IPS-20b (cell line): ENCODE data around the gene PORCN.

Source experiments
- H3K27ac ChIP-seq: one replicate; pipeline ENCODE4 v1.5.1; 2013; ENCODE audit warnings: low read length
- H3K27me3 ChIP-seq: 2 replicates; pipeline ENCODE4 v1.6.1; 2013; ENCODE audit warnings: mild to moderate bottlenecking, low read length, inconsistent platforms; ENCODE audit not compliant: insufficient read depth
- H3K36me3 ChIP-seq: 2 replicates; pipeline ENCODE4 v1.6.1; 2013; ENCODE audit warnings: low read depth, mild to moderate bottlenecking, inconsistent platforms, low read length, moderate library complexity; ENCODE audit not compliant: insufficient read depth
- H3K4me1 ChIP-seq: 2 replicates; pipeline ENCODE4 v1.6.1; 2013; ENCODE audit warnings: mild to moderate bottlenecking, control low read depth, inconsistent platforms, low read length, moderate library complexity; ENCODE audit not compliant: insufficient read depth
- H3K4me3 ChIP-seq: 2 replicates; pipeline ENCODE4 v1.5.1; 2013; ENCODE audit warnings: mild to moderate bottlenecking, low read length, inconsistent platforms
- H3K9ac ChIP-seq: 2 replicates; pipeline ENCODE4 v1.6.1; 2013; ENCODE audit warnings: low read depth, mild to moderate bottlenecking, inconsistent platforms, low read length, moderate library complexity
- H3K9me3 ChIP-seq: 2 replicates; pipeline ENCODE4 v1.6.1; 2013; ENCODE audit warnings: mild to moderate bottlenecking, low read depth, low read length, inconsistent platforms; ENCODE audit not compliant: insufficient read depth

PORCN gene

GRCh38 chrX:48493890-48494364, 14.9 kb upstream of the PORCN start:
- Histone ChIP-seq H3K4me1 (no peaks in the 10 kb centered on the region), H3K9ac (no peak overlapping the region), H3K36me3 (no peaks in the 10 kb centered on the region), H3K4me3 (no peak overlapping the region), H3K27me3 (no peaks in the 10 kb centered on the region), H3K9me3 (no peaks in the 10 kb centered on the region), H3K27ac (no peak overlapping the region)

DNA sequence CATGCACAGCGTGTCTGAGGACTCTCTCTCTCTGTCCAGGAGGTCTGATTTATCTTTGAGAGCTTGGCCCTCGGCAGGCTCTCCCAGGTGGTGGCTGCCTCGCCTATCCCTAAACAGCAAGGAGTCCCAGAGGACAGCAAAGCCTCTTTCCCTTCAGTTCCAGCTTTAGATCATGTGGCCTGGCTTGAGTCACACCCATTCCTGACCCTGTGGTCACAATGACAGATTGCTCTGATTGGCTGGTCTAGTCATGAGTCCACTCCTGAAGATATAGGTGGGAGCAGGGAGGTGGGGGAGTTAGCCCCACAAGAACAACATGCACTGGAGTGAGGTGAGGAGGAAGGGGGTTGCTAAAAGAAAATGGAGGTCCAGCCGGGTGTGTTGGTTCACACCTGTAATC, 12.1 kb upstream of the PORCN start:
- Histone ChIP-seq H3K9me3 (no peaks in the 10 kb centered on the region), H3K4me3 (no peak overlapping the region), H3K4me1 (no peaks in the 10 kb centered on the region), H3K9ac (no peak overlapping the region), H3K36me3 (no peaks in the 10 kb centered on the region), H3K27ac (no peak overlapping the region), H3K27me3 (no peaks in the 10 kb centered on the region)

DNA sequence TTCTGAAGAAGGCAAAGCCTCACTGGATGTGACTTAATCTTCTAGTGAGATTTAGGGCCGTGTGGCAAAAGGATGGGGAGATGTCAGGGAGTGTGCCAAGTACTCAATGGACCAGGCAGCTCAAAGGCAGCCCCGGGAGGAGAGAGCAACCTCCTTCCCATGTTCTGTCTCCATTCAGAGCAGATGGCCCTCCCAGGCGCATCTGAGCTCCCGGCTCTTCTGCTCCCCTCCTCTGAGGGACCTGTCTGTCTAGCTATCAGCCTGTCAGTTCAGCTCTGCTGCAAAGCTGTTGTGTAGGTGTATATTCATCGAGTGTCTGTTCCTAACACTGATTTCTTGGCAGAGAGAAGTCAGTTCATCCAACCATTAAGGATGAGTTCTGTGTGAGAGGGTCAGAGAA, 10.9 kb upstream of the PORCN start:
- no peaks in the 10 kb centered on the region for H3K36me3 ChIP-seq
- H3K9ac ChIP-seq, result no peak overlapping the region
- H3K27ac ChIP-seq, result no peak overlapping the region
- no peaks in the 10 kb centered on the region for H3K9me3 ChIP-seq
- H3K4me1 ChIP-seq, result no peaks in the 10 kb centered on the region
- no peaks in the 10 kb centered on the region for H3K27me3 ChIP-seq
- H3K4me3 ChIP-seq, result no peak overlapping the region

DNA sequence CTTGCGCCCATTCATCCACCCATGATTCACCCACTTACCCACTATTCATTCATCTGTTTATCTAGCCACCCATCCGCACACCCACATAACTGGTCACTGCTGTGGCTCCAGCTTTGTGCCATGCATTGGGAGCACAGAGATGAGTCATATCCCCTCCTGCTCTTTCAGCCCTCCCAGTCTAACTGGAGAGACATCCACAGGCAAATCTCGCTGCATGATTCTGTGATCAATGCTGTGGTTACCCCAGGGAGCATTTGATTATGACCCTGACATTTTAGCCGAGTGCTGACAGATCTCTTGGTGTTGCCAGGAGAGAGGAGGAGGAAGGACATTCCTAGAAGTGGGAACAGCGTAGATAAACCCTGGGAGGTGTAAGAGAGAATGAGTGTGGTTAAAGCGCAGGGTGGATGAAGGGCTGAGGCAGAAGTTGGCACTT, 10.4 kb upstream of the PORCN start:
- no peak overlapping the region for H3K9ac ChIP-seq
- no peaks in the 10 kb centered on the region for H3K4me1 ChIP-seq
- H3K27ac ChIP-seq, result no peak overlapping the region
- H3K9me3 ChIP-seq, result no peaks in the 10 kb centered on the region
- H3K27me3 ChIP-seq, result no peaks in the 10 kb centered on the region
- no peaks in the 10 kb centered on the region for H3K36me3 ChIP-seq
- H3K4me3 ChIP-seq, result no peak overlapping the region

GRCh38 chrX:48504261-48504660, 4.5 kb upstream of the PORCN start:
- Histone ChIP-seq H3K4me1 (no peaks in the 10 kb centered on the region), H3K4me3 (no peak overlapping the region), H3K27ac (no peak overlapping the region), H3K27me3 (no peaks in the 10 kb centered on the region), H3K9ac (no peak overlapping the region), H3K9me3 (no peaks in the 10 kb centered on the region), H3K36me3 (no peaks in the 10 kb centered on the region)

- Histone ChIP-seq H3K36me3 (no peaks in the 10 kb centered on the region), H3K4me3 (no peak overlapping the region), H3K9ac (no peak overlapping the region), H3K27me3 (no peaks in the 10 kb centered on the region), H3K27ac (no peak overlapping the region), H3K4me1 (no peaks in the 10 kb centered on the region), H3K9me3 (no peaks in the 10 kb centered on the region)
Measured at GRCh38 chrX:48505481-48505880, 3.3 kb upstream of the PORCN start.

- Histone ChIP-seq H3K9ac (no peak overlapping the region), H3K4me1 (no peaks in the 10 kb centered on the region), H3K9me3 (no peaks in the 10 kb centered on the region), H3K27ac (no peak overlapping the region), H3K4me3 (no peak overlapping the region), H3K27me3 (no peaks in the 10 kb centered on the region), H3K36me3 (no peaks in the 10 kb centered on the region)
Measured at GRCh38 chrX:48507246-48507645, 1.5 kb upstream of the PORCN start.

DNA sequence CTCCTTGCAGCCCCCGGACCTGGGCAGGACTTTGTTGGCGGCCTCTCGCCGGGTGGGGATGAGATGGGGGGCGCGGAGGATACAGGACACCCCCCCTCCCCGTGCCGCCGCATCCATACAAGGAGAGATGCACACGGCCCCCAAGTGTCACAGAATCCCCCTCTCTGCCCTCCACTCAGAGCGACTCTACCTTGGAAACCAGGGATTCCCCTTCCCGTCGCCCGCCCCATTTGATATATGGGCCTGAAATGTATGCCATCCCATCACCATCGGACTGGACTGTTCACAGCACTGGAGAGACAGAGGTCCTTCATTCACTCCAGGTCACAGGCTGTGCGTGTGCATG, 426 bp downstream of the PORCN start:
- no peak overlapping the region for H3K27ac ChIP-seq
- H3K27me3 ChIP-seq, result no peaks in the 10 kb centered on the region
- peak overlapping the region; percentile 82 for H3K9ac ChIP-seq
- H3K9me3 ChIP-seq, result no peaks in the 10 kb centered on the region
- H3K4me3 ChIP-seq, result peak overlapping the region; percentile 89
- H3K36me3 ChIP-seq, result no peaks in the 10 kb centered on the region
- no peaks in the 10 kb centered on the region for H3K4me1 ChIP-seq

GRCh38 chrX:48509619-48510018, 827 bp downstream of the PORCN start:
- Histone ChIP-seq H3K27ac (no peak overlapping the region), H3K4me3 (peak overlapping the region; percentile 89)

DNA sequence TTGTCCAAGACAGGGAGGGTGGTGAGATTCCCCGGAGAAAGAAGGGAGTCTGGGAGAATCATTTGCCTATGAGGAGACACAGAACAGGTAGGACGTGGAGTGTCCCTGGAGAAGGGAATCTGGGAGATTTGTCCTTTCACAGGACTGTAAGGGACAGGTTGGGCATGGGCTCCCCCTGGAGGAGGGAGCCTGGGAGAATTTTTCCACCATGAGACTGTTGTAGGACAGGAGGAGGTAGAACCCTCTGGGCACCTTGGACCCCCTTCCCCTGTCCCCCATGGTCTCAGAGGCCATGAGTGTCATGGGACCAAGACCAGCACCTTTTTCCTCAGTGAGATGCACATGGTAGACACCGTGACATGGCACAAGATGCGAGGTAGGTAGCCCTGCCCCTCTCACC, 2.8 kb downstream of the PORCN start:
- H3K4me3 ChIP-seq, result no peak overlapping the region
- no peaks in the 10 kb centered on the region for H3K27me3 ChIP-seq
- no peak overlapping the region for H3K27ac ChIP-seq
- H3K36me3 ChIP-seq, result no peaks in the 10 kb centered on the region
- H3K9ac ChIP-seq, result no peak overlapping the region
- no peaks in the 10 kb centered on the region for H3K9me3 ChIP-seq
- H3K4me1 ChIP-seq, result no peaks in the 10 kb centered on the region

More at GRCh38 chrX:48509619-48510018, 827 bp downstream of the PORCN start:
- H3K36me3 ChIP-seq, result no peaks in the 10 kb centered on the region
- peak overlapping the region; percentile 82; the same call in 1 of the 2 replicates for H3K9ac ChIP-seq
- no peaks in the 10 kb centered on the region for H3K4me1 ChIP-seq
- H3K27me3 ChIP-seq, result no peaks in the 10 kb centered on the region
- H3K9me3 ChIP-seq, result no peaks in the 10 kb centered on the region

DNA sequence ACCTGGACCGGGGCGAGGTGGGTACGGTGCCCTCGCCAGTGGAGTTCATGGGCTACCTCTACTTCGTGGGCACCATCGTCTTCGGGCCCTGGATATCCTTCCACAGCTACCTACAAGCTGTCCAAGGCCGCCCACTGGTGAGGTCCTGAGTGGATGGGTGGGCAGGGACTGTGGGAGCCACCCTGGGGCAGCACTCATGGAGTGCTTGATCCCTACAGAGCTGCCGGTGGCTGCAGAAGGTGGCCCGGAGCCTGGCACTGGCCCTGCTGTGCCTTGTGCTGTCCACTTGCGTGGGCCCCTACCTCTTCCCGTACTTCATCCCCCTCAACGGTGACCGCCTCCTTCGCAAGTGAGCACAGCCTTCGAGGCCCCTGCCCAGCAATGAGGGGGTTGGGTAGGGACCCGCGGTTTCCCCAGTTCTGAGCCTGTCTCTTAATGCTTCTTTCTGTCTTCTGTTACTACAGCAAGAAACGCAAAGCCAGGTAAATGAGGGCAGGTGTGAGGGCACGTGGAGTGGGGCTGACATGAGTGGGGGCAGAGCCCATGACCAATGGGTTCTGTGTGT, 3.7 kb downstream of the PORCN start:
- H3K36me3 ChIP-seq, result no peaks in the 10 kb centered on the region

GRCh38 chrX:48513670-48514069, 4.9 kb downstream of the PORCN start:
- Histone ChIP-seq H3K27me3 (no peaks in the 10 kb centered on the region), H3K9me3 (no peaks in the 10 kb centered on the region), H3K4me1 (no peaks in the 10 kb centered on the region), H3K4me3 (no peak overlapping the region), H3K27ac (no peak overlapping the region), H3K36me3 (no peaks in the 10 kb centered on the region), H3K9ac (no peak overlapping the region)

More for the DNA sequence above, 3.7 kb downstream of the PORCN start:
- no peak overlapping the region for H3K9ac ChIP-seq
- H3K27ac ChIP-seq, result no peak overlapping the region
- no peaks in the 10 kb centered on the region for H3K9me3 ChIP-seq
- no peak overlapping the region for H3K4me3 ChIP-seq
- H3K4me1 ChIP-seq, result no peaks in the 10 kb centered on the region
- H3K27me3 ChIP-seq, result no peaks in the 10 kb centered on the region
